GM19035 (cell line): ENCODE measurements around the gene ADCY5.

ENCODE experiments used
- ATAC-seq: cut with Tn5 transposase; IDR thresholded peaks from one replicate; pipeline ENCODE4 v1.9.1; 2021; ENCODE audit not compliant: unreplicated experiment

The ADCY5 gene

GRCh38 chr3:123388811-123389627 lies 59.9 kb downstream of the ADCY5 start:
- no peak for ATAC-seq

- no peak for ATAC-seq
Observed at GRCh38 chr3:123388042-123388441, 60.8 kb downstream of the ADCY5 start.

GRCh38 chr3:123387532-123387931 lies 61.4 kb downstream of the ADCY5 start:
- ATAC-seq = no peak

- ATAC-seq = no peak
Observed at GRCh38 chr3:123386477-123387040, 62.3 kb downstream of the ADCY5 start.

- ATAC-seq = no peak
Observed at GRCh38 chr3:123385981-123386380, 62.9 kb downstream of the ADCY5 start.

GRCh38 chr3:123385499-123385898 lies 63.4 kb downstream of the ADCY5 start:
- ATAC-seq = no peak

- no peak for ATAC-seq
Observed at GRCh38 chr3:123385001-123385401, 63.9 kb downstream of the ADCY5 start.

GRCh38 chr3:123384256-123384655 lies 64.6 kb downstream of the ADCY5 start:
- no peak for ATAC-seq

GRCh38 chr3:123383091-123384053 lies 65.5 kb downstream of the ADCY5 start:
- no peak for ATAC-seq

GRCh38 chr3:123380261-123380660 lies 68.6 kb downstream of the ADCY5 start:
- no peak for ATAC-seq

- ATAC-seq = no peak
Observed at GRCh38 chr3:123379041-123379830, 69.7 kb downstream of the ADCY5 start.

- ATAC-seq = no peak
Observed at GRCh38 chr3:123378409-123378915, 70.4 kb downstream of the ADCY5 start.

- ATAC-seq = no peak
Observed at GRCh38 chr3:123377243-123377740, 71.6 kb downstream of the ADCY5 start.

GRCh38 chr3:123376451-123377242 lies 72.2 kb downstream of the ADCY5 start:
- no peak for ATAC-seq

GRCh38 chr3:123375014-123375940 lies 73.6 kb downstream of the ADCY5 start:
- no peak for ATAC-seq

GRCh38 chr3:123374016-123374415 lies 74.9 kb downstream of the ADCY5 start:
- no peak for ATAC-seq

GRCh38 chr3:123373474-123373987 lies 75.4 kb downstream of the ADCY5 start:
- ATAC-seq = no peak
